ENCODE data around the gene PLPPR1. TPM values are rescaled to one million over a fixed set of nuclear protein-coding genes. Genes with fewer than 3 reads are reported as not detected.

Gene PLPPR1
- total RNA-seq, 1 donor from 2014 or later: 6.3 TPM

GRCh38 chr9:101225271-101225670, 196.7 kb downstream of the PLPPR1 start:
- Histone ChIP-seq H3K9me3 (ENCODE audit: control insufficient read depth in 3 of 3, low read length in 3 of 3) (no peaks in the 10 kb centered on the region), H3K4me3 (ENCODE audit: low read length in 3 of 3) (no peak overlapping the region), H3K9ac (ENCODE audit: low read depth in 1 of 3, low read length in 3 of 3) (no peak overlapping the region), H3K4me1 (ENCODE audit: control insufficient read depth in 3 of 3, insufficient read depth in 3 of 3, low read length in 3 of 3) (no peaks in the 10 kb centered on the region), H3K27ac (ENCODE audit: low read depth, low read length) (no peak overlapping the region), H3K27me3 (ENCODE audit: control insufficient read depth in 3 of 3, insufficient read depth in 3 of 3, low read length in 3 of 3) (no peaks in the 10 kb centered on the region), H3K36me3 (ENCODE audit: control insufficient read depth in 3 of 3, insufficient read depth in 3 of 3, low read length in 3 of 3) (no peaks in the 10 kb centered on the region)

- H3K4me1 ChIP-seq (ENCODE audit: control insufficient read depth in 3 of 3, insufficient read depth in 3 of 3, low read length in 3 of 3): no peaks in the 10 kb centered on the region
- no peaks in the 10 kb centered on the region for H3K9me3 ChIP-seq (ENCODE audit: control insufficient read depth in 3 of 3, low read length in 3 of 3)
- no peaks in the 10 kb centered on the region for H3K36me3 ChIP-seq (ENCODE audit: control insufficient read depth in 3 of 3, insufficient read depth in 3 of 3, low read length in 3 of 3)
- no peaks in the 10 kb centered on the region for H3K27me3 ChIP-seq (ENCODE audit: control insufficient read depth in 3 of 3, insufficient read depth in 3 of 3, low read length in 3 of 3)
- H3K4me3 ChIP-seq (ENCODE audit: low read length in 3 of 3): no peak overlapping the region
- H3K27ac ChIP-seq (ENCODE audit: low read depth, low read length): no peak overlapping the region
- H3K9ac ChIP-seq (ENCODE audit: low read depth in 1 of 3, low read length in 3 of 3): no peak overlapping the region
Observed at GRCh38 chr9:101226161-101226560, 197.6 kb downstream of the PLPPR1 start.

GRCh38 chr9:101226803-101227202, 198.3 kb downstream of the PLPPR1 start:
- H3K27ac ChIP-seq (ENCODE audit: low read depth, low read length): no peak overlapping the region
- H3K4me1 ChIP-seq (ENCODE audit: control insufficient read depth in 3 of 3, insufficient read depth in 3 of 3, low read length in 3 of 3): no peaks in the 10 kb centered on the region
- no peak overlapping the region for H3K4me3 ChIP-seq (ENCODE audit: low read length in 3 of 3)
- H3K9me3 ChIP-seq (ENCODE audit: control insufficient read depth in 3 of 3, low read length in 3 of 3): no peaks in the 10 kb centered on the region
- no peaks in the 10 kb centered on the region for H3K27me3 ChIP-seq (ENCODE audit: control insufficient read depth in 3 of 3, insufficient read depth in 3 of 3, low read length in 3 of 3)
- no peaks in the 10 kb centered on the region for H3K36me3 ChIP-seq (ENCODE audit: control insufficient read depth in 3 of 3, insufficient read depth in 3 of 3, low read length in 3 of 3)
- H3K9ac ChIP-seq (ENCODE audit: low read depth in 1 of 3, low read length in 3 of 3): no peak overlapping the region

GRCh38 chr9:101229606-101230005, 201.1 kb downstream of the PLPPR1 start:
- H3K4me3 ChIP-seq (ENCODE audit: low read length in 3 of 3): no peak overlapping the region
- H3K27ac ChIP-seq (ENCODE audit: low read depth, low read length): no peak overlapping the region
- no peaks in the 10 kb centered on the region for H3K27me3 ChIP-seq (ENCODE audit: control insufficient read depth in 3 of 3, insufficient read depth in 3 of 3, low read length in 3 of 3)
- no peak overlapping the region for H3K9ac ChIP-seq (ENCODE audit: low read depth in 1 of 3, low read length in 3 of 3)
- no peaks in the 10 kb centered on the region for H3K4me1 ChIP-seq (ENCODE audit: control insufficient read depth in 3 of 3, insufficient read depth in 3 of 3, low read length in 3 of 3)
- H3K36me3 ChIP-seq (ENCODE audit: control insufficient read depth in 3 of 3, insufficient read depth in 3 of 3, low read length in 3 of 3): no peaks in the 10 kb centered on the region
- H3K9me3 ChIP-seq (ENCODE audit: control insufficient read depth in 3 of 3, low read length in 3 of 3): no peaks in the 10 kb centered on the region

GRCh38 chr9:101232405-101232977, 204.0 kb downstream of the PLPPR1 start:
- no peak overlapping the region for H3K27ac ChIP-seq (ENCODE audit: low read depth, low read length)
- no peak overlapping the region for H3K9ac ChIP-seq (ENCODE audit: low read depth in 1 of 3, low read length in 3 of 3)
- H3K27me3 ChIP-seq (ENCODE audit: control insufficient read depth in 3 of 3, insufficient read depth in 3 of 3, low read length in 3 of 3): no peaks in the 10 kb centered on the region
- no peak overlapping the region for H3K4me3 ChIP-seq (ENCODE audit: low read length in 3 of 3)
- no peaks in the 10 kb centered on the region for H3K4me1 ChIP-seq (ENCODE audit: control insufficient read depth in 3 of 3, insufficient read depth in 3 of 3, low read length in 3 of 3)
- H3K36me3 ChIP-seq (ENCODE audit: control insufficient read depth in 3 of 3, insufficient read depth in 3 of 3, low read length in 3 of 3): no peaks in the 10 kb centered on the region
- no peaks in the 10 kb centered on the region for H3K9me3 ChIP-seq (ENCODE audit: control insufficient read depth in 3 of 3, low read length in 3 of 3)

- H3K27ac ChIP-seq (ENCODE audit: low read depth, low read length): no peak overlapping the region
- H3K27me3 ChIP-seq (ENCODE audit: control insufficient read depth in 3 of 3, insufficient read depth in 3 of 3, low read length in 3 of 3): no peaks in the 10 kb centered on the region
- no peaks in the 10 kb centered on the region for H3K9me3 ChIP-seq (ENCODE audit: control insufficient read depth in 3 of 3, low read length in 3 of 3)
- no peaks in the 10 kb centered on the region for H3K4me1 ChIP-seq (ENCODE audit: control insufficient read depth in 3 of 3, insufficient read depth in 3 of 3, low read length in 3 of 3)
- no peak overlapping the region for H3K4me3 ChIP-seq (ENCODE audit: low read length in 3 of 3)
- H3K9ac ChIP-seq (ENCODE audit: low read depth in 1 of 3, low read length in 3 of 3): no peak overlapping the region
- H3K36me3 ChIP-seq (ENCODE audit: control insufficient read depth in 3 of 3, insufficient read depth in 3 of 3, low read length in 3 of 3): no peaks in the 10 kb centered on the region
Observed at GRCh38 chr9:101235105-101235866, 206.8 kb downstream of the PLPPR1 start.

- Histone ChIP-seq H3K36me3 (ENCODE audit: control insufficient read depth in 3 of 3, insufficient read depth in 3 of 3, low read length in 3 of 3) (no peaks in the 10 kb centered on the region), H3K27ac (ENCODE audit: low read depth, low read length) (no peak overlapping the region), H3K9me3 (ENCODE audit: control insufficient read depth in 3 of 3, low read length in 3 of 3) (no peaks in the 10 kb centered on the region), H3K4me3 (ENCODE audit: low read length in 3 of 3) (no peak overlapping the region), H3K4me1 (ENCODE audit: control insufficient read depth in 3 of 3, insufficient read depth in 3 of 3, low read length in 3 of 3) (no peaks in the 10 kb centered on the region), H3K9ac (ENCODE audit: low read depth in 1 of 3, low read length in 3 of 3) (no peak overlapping the region), H3K27me3 (ENCODE audit: control insufficient read depth in 3 of 3, insufficient read depth in 3 of 3, low read length in 3 of 3) (no peaks in the 10 kb centered on the region)
Observed at GRCh38 chr9:101242651-101243050, 214.1 kb downstream of the PLPPR1 start.

GRCh38 chr9:101246691-101247090, 218.2 kb downstream of the PLPPR1 start:
- Histone ChIP-seq H3K27me3 (ENCODE audit: control insufficient read depth in 3 of 3, insufficient read depth in 3 of 3, low read length in 3 of 3) (no peaks in the 10 kb centered on the region), H3K36me3 (ENCODE audit: control insufficient read depth in 3 of 3, insufficient read depth in 3 of 3, low read length in 3 of 3) (no peaks in the 10 kb centered on the region), H3K27ac (ENCODE audit: low read depth, low read length) (no peak overlapping the region), H3K4me1 (ENCODE audit: control insufficient read depth in 3 of 3, insufficient read depth in 3 of 3, low read length in 3 of 3) (no peaks in the 10 kb centered on the region), H3K4me3 (ENCODE audit: low read length in 3 of 3) (no peak overlapping the region), H3K9me3 (ENCODE audit: control insufficient read depth in 3 of 3, low read length in 3 of 3) (no peaks in the 10 kb centered on the region), H3K9ac (ENCODE audit: low read depth in 1 of 3, low read length in 3 of 3) (no peak overlapping the region)

GRCh38 chr9:101247297-101247696, 218.8 kb downstream of the PLPPR1 start:
- Histone ChIP-seq H3K9me3 (ENCODE audit: control insufficient read depth in 3 of 3, low read length in 3 of 3) (no peaks in the 10 kb centered on the region), H3K27ac (ENCODE audit: low read depth, low read length) (no peak overlapping the region), H3K9ac (ENCODE audit: low read depth in 1 of 3, low read length in 3 of 3) (no peak overlapping the region), H3K27me3 (ENCODE audit: control insufficient read depth in 3 of 3, insufficient read depth in 3 of 3, low read length in 3 of 3) (no peaks in the 10 kb centered on the region), H3K4me3 (ENCODE audit: low read length in 3 of 3) (no peak overlapping the region), H3K4me1 (ENCODE audit: control insufficient read depth in 3 of 3, insufficient read depth in 3 of 3, low read length in 3 of 3) (no peaks in the 10 kb centered on the region), H3K36me3 (ENCODE audit: control insufficient read depth in 3 of 3, insufficient read depth in 3 of 3, low read length in 3 of 3) (no peaks in the 10 kb centered on the region)

GRCh38 chr9:101254733-101255433, 226.4 kb downstream of the PLPPR1 start:
- Histone ChIP-seq H3K27ac (ENCODE audit: low read depth, low read length) (no peak overlapping the region), H3K9ac (ENCODE audit: low read depth in 1 of 3, low read length in 3 of 3) (no peak overlapping the region), H3K36me3 (ENCODE audit: control insufficient read depth in 3 of 3, insufficient read depth in 3 of 3, low read length in 3 of 3) (no peaks in the 10 kb centered on the region), H3K4me3 (ENCODE audit: low read length in 3 of 3) (no peak overlapping the region), H3K27me3 (ENCODE audit: control insufficient read depth in 3 of 3, insufficient read depth in 3 of 3, low read length in 3 of 3) (no peaks in the 10 kb centered on the region), H3K9me3 (ENCODE audit: control insufficient read depth in 3 of 3, low read length in 3 of 3) (no peaks in the 10 kb centered on the region), H3K4me1 (ENCODE audit: control insufficient read depth in 3 of 3, insufficient read depth in 3 of 3, low read length in 3 of 3) (no peaks in the 10 kb centered on the region)
